Erythroblast (primary cell): ENCODE results near the gene COBLL1.

Source experiments
- GATA1 ChIP-seq: IDR thresholded peaks from 2 replicates; pipeline ENCODE4 v1.6.1; 2011; ENCODE audit warnings: low read depth, mild to moderate bottlenecking, control low read depth, low read length, moderate library complexity
- POLR2A ChIP-seq: IDR thresholded peaks from 2 replicates; pipeline ENCODE4 v1.6.1; 2011; ENCODE audit warnings: mild to moderate bottlenecking, low read length

DNA sequence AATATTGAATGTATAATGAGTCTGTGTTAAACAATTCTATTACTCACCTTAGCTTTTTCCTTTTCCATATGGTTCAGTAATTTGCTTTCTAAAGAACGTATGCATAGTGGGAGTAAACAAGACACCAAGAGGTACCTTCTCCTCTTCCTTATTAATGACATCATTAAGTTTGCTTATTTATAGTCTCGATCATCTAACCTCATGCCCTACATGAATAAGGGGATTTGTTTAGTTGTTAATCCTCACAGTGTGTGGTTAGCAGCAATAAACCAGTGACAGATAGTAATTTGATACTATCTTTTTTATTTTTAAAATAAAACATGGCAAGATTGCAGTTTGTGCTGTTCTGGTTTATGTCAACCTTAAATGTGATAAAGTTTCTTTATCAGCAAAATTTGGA lies 69.7 kb downstream of the COBLL1 start:
- TF ChIP-seq POLR2A: no peak
- no peak for TF ChIP-seq GATA1
